NCI-H748 treated with DMSO at 0.1 percent for 48 hours (cell line): Measurements from ENCODE around the gene ZNF496.
"Not testable (repeated sequence)": the region's sequence is repeated elsewhere in the genome, so short reads cannot be mapped to it uniquely, and the experiment has no call there.

Experiments
- DNase-seq: peaks from one replicate; lab custom pipeline; 2025; lab: John Stamatoyannopoulos, UW

Gene ZNF496

DNA sequence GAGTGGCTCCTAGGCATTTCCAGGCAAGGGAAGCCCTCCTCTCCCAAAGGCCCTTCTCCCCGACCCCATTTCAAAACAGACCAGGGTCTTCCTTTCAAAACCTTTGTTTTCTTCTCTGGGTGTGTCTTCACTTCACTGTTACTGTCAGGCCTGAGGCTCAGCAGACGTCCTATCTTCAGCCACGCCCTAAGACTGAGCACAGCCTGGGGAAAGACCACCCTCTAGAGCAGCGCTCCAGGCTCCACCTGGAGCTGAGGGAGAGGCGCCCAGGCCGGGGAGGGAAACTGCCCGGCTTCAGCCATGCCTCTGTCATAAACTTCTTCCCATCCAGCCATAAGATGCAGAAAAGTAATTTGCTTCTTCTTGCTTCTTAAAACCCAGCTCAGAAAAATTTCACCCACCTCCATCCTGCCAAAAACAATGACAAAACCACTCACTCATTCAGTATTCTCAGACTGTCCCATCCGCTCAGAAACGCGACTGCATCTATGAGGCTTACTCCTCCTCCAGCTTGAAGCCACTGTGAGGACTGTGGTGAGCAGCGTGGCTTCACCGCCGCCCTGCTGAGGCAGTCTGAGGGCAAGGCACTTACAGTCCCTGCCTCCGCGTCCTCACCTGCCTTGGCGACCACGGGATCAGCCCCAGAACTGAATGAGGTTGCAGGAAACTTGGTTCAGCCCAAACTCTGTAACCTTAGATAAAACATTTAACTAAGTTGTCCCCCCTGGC is 39.7 kb downstream of the ZNF496 start:
- no peak for DNase-seq

- DNase-seq, result no peak
Observed at GRCh38 chr1:247291161-247291560, 40.5 kb downstream of the ZNF496 start.

GRCh38 chr1:247290576-247290975 is 41.1 kb downstream of the ZNF496 start:
- no peak for DNase-seq

- DNase-seq, result not testable (repeated sequence)
Observed at GRCh38 chr1:247289274-247289892, 42.3 kb downstream of the ZNF496 start.

- DNase-seq, result no peak
Observed at GRCh38 chr1:247288341-247288740, 43.3 kb downstream of the ZNF496 start.

GRCh38 chr1:247287460-247287859 is 44.2 kb downstream of the ZNF496 start:
- no peak for DNase-seq

GRCh38 chr1:247286134-247286670 is 45.5 kb downstream of the ZNF496 start:
- DNase-seq, result no peak

DNA sequence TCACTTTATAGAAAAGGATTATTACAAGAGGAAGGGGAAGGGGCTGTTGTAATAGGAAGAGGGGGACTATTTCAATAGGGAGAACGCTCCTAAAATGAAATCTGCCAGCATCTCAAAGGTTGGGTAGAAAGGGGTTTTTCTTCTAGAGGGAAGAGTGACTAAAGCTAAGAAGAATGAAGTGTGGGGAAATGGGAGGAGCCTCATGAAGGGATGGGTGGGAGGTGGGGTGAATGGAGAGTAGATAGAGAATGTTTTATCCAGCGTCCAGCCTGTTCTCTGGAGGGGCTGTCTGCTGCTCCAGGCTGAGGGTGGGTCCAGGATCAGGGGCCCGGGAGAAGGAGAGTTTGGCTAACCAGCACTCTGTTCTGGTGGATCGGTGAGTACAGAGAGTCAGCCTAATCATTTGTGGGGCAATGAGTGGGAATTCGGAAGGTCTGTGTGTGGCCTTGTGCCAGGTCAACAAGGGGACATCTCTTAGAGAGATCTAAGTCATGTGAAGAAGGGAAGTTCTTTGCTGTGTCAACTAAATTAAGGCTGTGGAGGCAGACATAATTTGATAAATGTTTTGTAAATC is 50.6 kb downstream of the ZNF496 start:
- DNase-seq, result no peak

DNA sequence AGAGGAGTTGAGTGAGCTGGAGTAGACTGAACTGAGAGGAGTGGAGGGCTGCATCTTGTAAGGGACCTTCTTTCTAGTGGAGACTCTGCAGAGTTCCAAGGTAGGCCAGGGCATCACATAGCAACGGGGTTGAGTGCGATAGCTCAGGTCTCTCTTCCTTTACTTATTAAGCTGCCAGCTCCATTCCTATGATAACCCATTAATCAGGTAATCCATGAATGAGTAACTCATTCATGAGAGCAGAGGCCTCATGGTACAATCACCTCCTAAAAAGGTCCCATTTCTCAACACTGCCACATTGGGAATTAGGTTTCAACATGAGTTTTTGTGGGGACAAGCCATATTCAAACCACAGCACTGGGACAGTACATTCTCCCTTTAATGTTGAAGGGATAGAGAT is 54.5 kb downstream of the ZNF496 start:
- no peak for DNase-seq

DNA sequence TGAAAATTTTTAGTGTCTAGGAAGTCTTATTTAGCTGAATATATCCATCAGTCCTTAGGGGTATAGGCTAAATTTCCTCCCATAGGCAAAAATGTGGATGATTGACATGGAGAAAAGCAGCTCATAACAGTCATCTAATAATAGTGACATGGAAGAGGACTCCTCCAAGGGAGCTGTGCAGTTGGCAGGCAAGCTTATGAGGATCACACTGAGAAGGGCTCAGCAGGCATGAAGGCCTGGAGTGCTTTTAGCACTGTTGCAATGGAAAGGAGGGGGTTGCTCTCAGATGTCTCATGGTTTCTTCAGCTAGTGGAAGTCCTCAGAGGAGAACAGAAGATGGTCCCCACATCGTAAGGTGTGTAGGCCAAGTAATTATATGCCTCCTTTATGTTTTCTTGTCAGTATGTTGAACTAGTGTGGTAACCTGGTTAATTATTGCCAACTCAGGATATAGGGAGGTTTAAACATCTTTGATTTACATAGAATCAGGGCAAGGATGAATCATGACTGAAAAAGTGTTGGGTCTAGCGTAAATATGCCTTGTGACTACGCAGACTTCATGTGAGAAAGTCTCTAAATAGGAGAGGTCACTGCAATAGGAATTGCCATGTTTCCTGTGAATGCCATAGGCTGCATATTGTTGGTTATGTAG is 56.9 kb downstream of the ZNF496 start:
- no peak for DNase-seq

DNA sequence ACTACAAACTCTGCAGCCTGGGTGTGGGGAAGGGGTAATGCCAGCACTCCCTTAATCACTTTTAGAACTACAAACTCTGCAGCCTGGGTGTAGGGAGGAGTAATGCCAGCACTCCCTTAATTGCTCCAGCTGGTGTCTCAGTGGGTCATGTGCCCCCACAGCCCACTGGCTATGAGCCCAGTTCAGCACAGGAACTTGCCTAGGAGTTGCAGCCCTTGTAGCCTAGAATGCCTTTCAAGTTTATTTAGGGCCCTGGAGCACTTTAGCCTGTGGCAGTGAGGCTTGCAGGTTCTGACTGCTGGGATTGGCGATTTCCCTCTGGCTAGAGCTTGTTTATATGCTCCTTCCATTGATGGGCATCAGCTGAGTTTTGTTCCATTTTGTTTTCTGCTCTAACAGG is 58.7 kb downstream of the ZNF496 start:
- no peak for DNase-seq

DNA sequence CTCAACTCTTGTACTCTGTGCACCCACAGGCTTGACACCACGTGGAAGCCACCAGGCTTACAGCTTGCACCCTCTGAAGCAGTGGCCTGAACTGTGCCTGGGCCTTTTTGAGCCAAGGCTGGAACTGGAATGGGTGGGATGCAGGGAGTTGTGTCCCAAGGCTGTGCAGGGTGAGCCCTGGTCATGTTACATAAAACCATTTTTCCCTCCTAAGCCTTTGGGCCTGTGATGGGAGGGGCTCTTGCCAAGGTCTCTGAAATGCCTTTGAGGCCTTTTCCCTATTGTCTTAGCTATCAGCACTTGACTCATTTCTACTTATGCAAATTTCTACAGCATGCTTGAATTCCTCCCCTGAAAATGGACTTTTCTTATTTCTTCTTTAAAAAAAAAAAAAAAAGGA is 61.7 kb downstream of the ZNF496 start:
- DNase-seq, result no peak

- no peak for DNase-seq
Observed at GRCh38 chr1:247269133-247269532, 62.5 kb downstream of the ZNF496 start.

GRCh38 chr1:247268390-247269045 is 63.1 kb downstream of the ZNF496 start:
- DNase-seq, result no peak

DNA sequence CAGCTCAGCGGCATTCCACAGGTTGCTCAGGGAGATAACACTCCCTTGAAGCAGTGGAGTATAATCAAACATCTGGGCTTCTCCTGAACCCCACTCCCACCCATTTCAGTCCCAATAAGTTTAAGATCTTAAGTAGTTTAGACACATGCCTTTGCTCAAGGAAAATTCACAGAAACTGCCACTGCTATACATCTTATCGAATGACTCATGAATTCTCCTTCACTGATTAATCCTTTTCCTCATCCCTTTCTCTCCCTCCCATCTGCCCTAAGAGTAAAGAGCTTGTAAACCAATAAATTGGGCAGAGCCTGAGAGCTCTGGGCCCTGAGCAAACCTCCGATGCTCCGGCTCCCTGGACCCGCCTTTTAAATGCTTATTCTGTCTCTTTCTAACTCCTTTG is 65.6 kb downstream of the ZNF496 start:
- DNase-seq, result no peak

- not testable (repeated sequence) for DNase-seq
Observed at GRCh38 chr1:247255772-247256171, 75.9 kb downstream of the ZNF496 start, which contains the start of gene VN1R5. Gene VN1R5 (plus strand): TSS chr1:247256072.

- no peak for DNase-seq
Observed at GRCh38 chr1:247247568-247247967, 84.1 kb downstream of the ZNF496 start.
